GM19240 (cell line): ENCODE measurements around the gene BAIAP2.
"Not testable (repeated sequence)": the region's sequence is repeated elsewhere in the genome, so short reads cannot be mapped to it uniquely, and the experiment has no call there.

ENCODE experiments used
- DNase-seq: peaks from one replicate; pipeline ENCODE4 v3.0.0; 2011; ENCODE audit warnings: low spot score; ENCODE audit not compliant: insufficient read length

The BAIAP2 gene

GRCh38 chr17:81021531-81022343, 13.2 kb upstream of the BAIAP2 start:
- DNase-seq: no peak

GRCh38 chr17:81022344-81022676, 12.6 kb upstream of the BAIAP2 start:
- no peak for DNase-seq

GRCh38 chr17:81025065-81025740, 9.7 kb upstream of the BAIAP2 start:
- DNase-seq: no peak

GRCh38 chr17:81025741-81026129, 9.2 kb upstream of the BAIAP2 start:
- DNase-seq: no peak

GRCh38 chr17:81026266-81027036, 8.5 kb upstream of the BAIAP2 start:
- DNase-seq: no peak

- no peak for DNase-seq
Observed at GRCh38 chr17:81027038-81027437, 7.9 kb upstream of the BAIAP2 start.

GRCh38 chr17:81027591-81028505, 7.1 kb upstream of the BAIAP2 start:
- no peak for DNase-seq

- DNase-seq: no peak
Observed at GRCh38 chr17:81028506-81028858, 6.5 kb upstream of the BAIAP2 start.

- no peak for DNase-seq
Observed at GRCh38 chr17:81029859-81030258, 5.1 kb upstream of the BAIAP2 start.

GRCh38 chr17:81030312-81030711, 4.6 kb upstream of the BAIAP2 start:
- not testable (repeated sequence) for DNase-seq

- DNase-seq: no peak
Observed at GRCh38 chr17:81030741-81031565, 4.0 kb upstream of the BAIAP2 start.

GRCh38 chr17:81031566-81032550, 3.1 kb upstream of the BAIAP2 start:
- DNase-seq: no peak

- no peak for DNase-seq
Observed at GRCh38 chr17:81032641-81033480, 2.1 kb upstream of the BAIAP2 start.

GRCh38 chr17:81033535-81034167, 1.3 kb upstream of the BAIAP2 start:
- no peak for DNase-seq

- no peak for DNase-seq
Observed at GRCh38 chr17:81034168-81034777, 678 bp upstream of the BAIAP2 start.

- no peak for DNase-seq
Observed at GRCh38 chr17:81035521-81036196, 708 bp downstream of the BAIAP2 start.
